Endothelial cell of umbilical vein (primary cell): ENCODE data around the gene HTR6.

Experiments used
- CTCF ChIP-seq, 2 donors: IDR thresholded peaks; 1 replicate in 1 of 2; 2 replicates in 1 of 2; pipeline ENCODE4 v1.5.1; 2011; ENCODE audit warnings: low read length in 2 of 2, mild to moderate bottlenecking in 2 of 2, moderate library complexity in 2 of 2, control low read depth in 1 of 2, inconsistent platforms in 1 of 2, low read depth in 1 of 2; ENCODE audit not compliant: insufficient read depth in 1 of 2; ENCODE audit errors: extremely low read depth in 1 of 2
- EZH2 ChIP-seq: IDR thresholded peaks from 2 replicates; pipeline ENCODE4 v1.6.1; 2012; ENCODE audit warnings: borderline replicate concordance, low read depth, mild to moderate bottlenecking, moderate library complexity, low read length, inconsistent platforms; ENCODE audit not compliant: severe bottlenecking
- MAX ChIP-seq: IDR thresholded peaks from 2 replicates; pipeline ENCODE4 v1.6.1; 2011; ENCODE audit not compliant: insufficient read depth, insufficient read length
- MYC ChIP-seq: IDR thresholded peaks from one replicate; pipeline ENCODE4 v1.6.1; 2011; ENCODE audit warnings: mild to moderate bottlenecking, low read depth, low read length
- POLR2A ChIP-seq: IDR thresholded peaks from 2 replicates; pipeline ENCODE4 v1.6.1; 2012; ENCODE audit warnings: low read depth, mild to moderate bottlenecking, control low read depth, low read length
- POLR2AphosphoS5 ChIP-seq: IDR thresholded peaks from 2 replicates; pipeline ENCODE4 v1.6.1; 2012; ENCODE audit warnings: low read depth, mild to moderate bottlenecking, control low read depth, low read length, moderate library complexity; ENCODE audit not compliant: insufficient read depth

- TF ChIP-seq CTCF (IDR thresholded peaks at IDR 0.05; ENCODE audit: extremely low read depth in 1 of 2, insufficient read depth in 1 of 2, low read depth in 1 of 2, low read length in 2 of 2) = no peak
- TF ChIP-seq MAX = no peak
- TF ChIP-seq MYC = no peak
- no peak for TF ChIP-seq EZH2
- TF ChIP-seq POLR2A = no peak
- TF ChIP-seq POLR2AphosphoS5 = no peak
These were observed 20.9 kb upstream of the HTR6 start, which contains the start of gene NBL1 for GRCh38 chr1:19643602-19644394.
